NCI-H2196 (cell line): ENCODE results near the gene DCAF17.
"Not testable (repeated sequence)": the region's sequence is repeated elsewhere in the genome, so short reads cannot be mapped to it uniquely, and the experiment has no call there.

Experiments
- DNase-seq: peaks from one replicate; lab custom pipeline; 2025; ENCODE audit not compliant: unreplicated experiment; lab: John Stamatoyannopoulos, UW

Gene DCAF17

GRCh38 chr2:171512014-171512413, 78.0 kb downstream of the DCAF17 start:
- DNase-seq, result no peak

- DNase-seq, result no peak
Observed at GRCh38 chr2:171512683-171513195, 78.7 kb downstream of the DCAF17 start.

GRCh38 chr2:171513719-171514160, 79.7 kb downstream of the DCAF17 start:
- no peak for DNase-seq

GRCh38 chr2:171514908-171515582, 81.0 kb downstream of the DCAF17 start:
- DNase-seq, result no peak

- no peak for DNase-seq
Observed at GRCh38 chr2:171515672-171516298, 81.8 kb downstream of the DCAF17 start.

- no peak for DNase-seq
Observed at GRCh38 chr2:171516793-171517192, 82.8 kb downstream of the DCAF17 start.

- DNase-seq, result no peak
Observed at GRCh38 chr2:171520471-171520870, 86.4 kb downstream of the DCAF17 start.

GRCh38 chr2:171521361-171522051, 87.5 kb downstream of the DCAF17 start:
- no peak for DNase-seq

- no peak for DNase-seq
Observed at GRCh38 chr2:171522052-171522787, 88.2 kb downstream of the DCAF17 start, which contains the start of gene CYBRD1. Gene CYBRD1, plus strand, starts transcription at chr2:171522474. Its CDS starts 72 bp downstream, at chr2:171522546.

GRCh38 chr2:171522788-171523087, 88.7 kb downstream of the DCAF17 start:
- no peak for DNase-seq

GRCh38 chr2:171523088-171524017, 89.3 kb downstream of the DCAF17 start:
- DNase-seq, result no peak

GRCh38 chr2:171524018-171524401, 90.0 kb downstream of the DCAF17 start:
- no peak for DNase-seq

- no peak for DNase-seq
Observed at GRCh38 chr2:171529914-171530313, 95.9 kb downstream of the DCAF17 start.

GRCh38 chr2:171530378-171530777, 96.4 kb downstream of the DCAF17 start:
- no peak for DNase-seq

- not testable (repeated sequence) for DNase-seq
Observed at GRCh38 chr2:171530859-171531258, 96.8 kb downstream of the DCAF17 start.

GRCh38 chr2:171531291-171531690, 97.3 kb downstream of the DCAF17 start:
- DNase-seq, result no peak

GRCh38 chr2:171531836-171532450, 97.9 kb downstream of the DCAF17 start:
- DNase-seq, result no peak

- DNase-seq, result no peak
Observed at GRCh38 chr2:171533331-171533730, 99.3 kb downstream of the DCAF17 start.
